ENCODE data around the gene CAMK1D. TPM values are rescaled to one million over a fixed set of nuclear protein-coding genes. Genes with fewer than 3 reads are reported as not detected.
A peak's percentile ranks its signal among the peaks of the same experiment; 100 is the strongest.

Gene CAMK1D
- total and polyA plus RNA-seq, 2 of the 8 experiments (the other 6 are each of a cell fraction or from before 2014, with no cell fraction given): 3.5 to 10.6 TPM

GRCh38 chr10:12484002-12484918, 134.9 kb downstream of the CAMK1D start:
- Histone ChIP-seq H2BK5ac (ENCODE audit: low read depth, low read length) (no peak overlapping the region), H3K4me3 (ENCODE audit: extremely low read depth in 1 of 4, insufficient read depth in 2 of 4, low read depth in 3 of 4, low read length in 4 of 4) (no peak overlapping the region), H3K4me2 (ENCODE audit: insufficient read depth in 1 of 2, low read depth in 2 of 2, low read length in 2 of 2) (no peak overlapping the region), H3K27me3 (replicated peaks in 1 of 4; ENCODE audit: control insufficient read depth in 3 of 4, extremely low read depth in 1 of 4, insufficient read depth in 3 of 4, low read length in 3 of 4) (no peaks in the 10 kb centered on the region), H4K20me1 (replicated peaks in 1 of 2; ENCODE audit: control insufficient read depth in 1 of 2, insufficient read depth in 2 of 2, low read length in 2 of 2) (no peaks in the 10 kb centered on the region), H3K56ac (replicated peaks; ENCODE audit: insufficient read length, low read depth, low read length) (no peak overlapping the region), H4K8ac (ENCODE audit: extremely low read depth, insufficient read depth, low read length) (peak overlapping the region; percentile 29), H3K36me3 (ENCODE audit: control insufficient read depth in 2 of 4, insufficient read depth in 4 of 4, low read length in 3 of 4) (no peaks in the 10 kb centered on the region), H2AFZ (ENCODE audit: low read length) (no peak overlapping the region), H4K5ac (ENCODE audit: insufficient read length, low read depth, low read length) (no peak overlapping the region), H2AK5ac (ENCODE audit: low read depth, low read length) (no peak overlapping the region), H3K9me3 (ENCODE audit: insufficient read depth in 2 of 2, low read depth in 1 of 2, low read length in 1 of 2) (peaks cover 8 to 11% of the 10 kb centered on the region in 2 experiments; a peak in 3 of 4 replicates), H2BK12ac (ENCODE audit: low read depth, low read length) (no peak overlapping the region; the same call in 1 of the 2 replicates), H3K4me1 (replicated peaks in 1 of 4; ENCODE audit: control insufficient read depth in 3 of 4, insufficient read depth in 4 of 4, low read length in 3 of 4) (peaks cover 7 to 23% (median 14%) of the 10 kb centered on the region in 4 experiments), H3K9ac (replicated peaks in 1 of 4; ENCODE audit: extremely low read depth in 1 of 4, low read depth in 3 of 4, low read length in 3 of 4) (no peak overlapping the region), H2BK15ac (ENCODE audit: low read length) (no peak overlapping the region), H3K79me2 (ENCODE audit: control insufficient read depth in 1 of 2, insufficient read depth in 2 of 2, low read length in 2 of 2) (no peaks in the 10 kb centered on the region), H3K23me2 (ENCODE audit: low read depth, low read length) (no peaks in the 10 kb centered on the region), H3K14ac (ENCODE audit: insufficient read length) (no peak overlapping the region), H3K18ac (ENCODE audit: extremely low read depth, low read length) (no peak overlapping the region; the same call in 1 of the 2 replicates), H2BK20ac (ENCODE audit: low read length) (peak overlapping the region; percentile 53; the same call in 1 of the 2 replicates), H3K23ac (ENCODE audit: insufficient read length) (no peak overlapping the region), H4K91ac (replicated peaks; ENCODE audit: insufficient read length, low read length) (no peak overlapping the region), H3K4ac (replicated peaks; ENCODE audit: insufficient read length, low read depth, low read length) (no peak overlapping the region), H3K79me1 (ENCODE audit: low read depth, low read length) (no peaks in the 10 kb centered on the region), H3K27ac (ENCODE audit: low read depth, low read length) (no peak overlapping the region), H2BK120ac (replicated peaks; ENCODE audit: low read depth, low read length) (no peak overlapping the region)
- CTCF ChIA-PET (ENCODE audit: partially characterized antibody): interaction anchor here (0.7 to 2.4 kb wide), 13 partner anchors 9 to 220 kb away, joined by 3 to 13 read pairs (median 3); no protein-coding TSS in a partner anchor
- POLR2A ChIA-PET (ENCODE audit: partially characterized antibody): interaction anchor here (0.9 to 1.4 kb wide), 3 partner anchors 13 to 221 kb away, joined by 3 to 4 read pairs (median 3); no protein-coding TSS in a partner anchor
- FAIRE-seq: no peak
- 75% methylated on average over 24 of the region's 24 CpGs; no CpG with 5 or more reads in 1 of the 2 experiments for WGBS, 2 experiments (ENCODE audit: extremely low coverage in 1 of 2, insufficient coverage in 1 of 2, insufficient read length in 1 of 2, insufficient replicate concordance in 2 of 2, low coverage in 1 of 2, low lambda C conversion rate in 2 of 2, missing lambda C conversion rate in 1 of 2)
- DNase-seq (ENCODE audit: low read depth in 1 of 2, low spot score in 2 of 2): no peak
- TF ChIP-seq NANOG (IDR thresholded peaks at IDR 0.05; ENCODE audit: insufficient read depth, low read depth, low read length, poor library complexity, severe bottlenecking) (no peak), JUN (IDR thresholded peaks at IDR 0.05; ENCODE audit: low read depth, low read length) (no peak), JUND (IDR thresholded peaks at IDR 0.05; ENCODE audit: low read length) (no peak), POLR2AphosphoS5 (IDR thresholded peaks at IDR 0.05; ENCODE audit: low read depth, low read length) (no peak), KDM4A (IDR thresholded peaks at IDR 0.05; ENCODE audit: low read depth, low read length, severe bottlenecking) (no peak), SP2 (IDR thresholded peaks at IDR 0.05; ENCODE audit: low read length) (no peak), EP300 (IDR thresholded peaks at IDR 0.05; ENCODE audit: borderline replicate concordance in 1 of 2, low read depth in 2 of 2, low read length in 2 of 2) (no peak), RNF2 (IDR thresholded peaks at IDR 0.05; ENCODE audit: borderline replicate concordance, low read depth, low read length, missing control alignments, poor library complexity, severe bottlenecking) (no peak), HDAC2 (IDR thresholded peaks at IDR 0.05; ENCODE audit: borderline replicate concordance in 1 of 2, low read depth in 2 of 2, low read length in 2 of 2) (no peak), GABPA (IDR thresholded peaks at IDR 0.05; ENCODE audit: borderline replicate concordance, insufficient read depth, low read length) (no peak)

All from H1 (cell line).